ENCODE data around the gene RACGAP1.
A peak's percentile ranks its signal among the peaks of the same experiment; 100 is the strongest.

The RACGAP1 gene

GRCh38 chr12:49971141-49971540 lies 54.2 kb downstream of the RACGAP1 start:
- no peak overlapping the region for H3K27ac ChIP-seq (ENCODE audit: low read depth, low read length)
- no peaks in the 10 kb centered on the region for H3K9me3 ChIP-seq (ENCODE audit: low read length)
- H3K9ac ChIP-seq (ENCODE audit: low read length): no peak overlapping the region
- H3K4me1 ChIP-seq (ENCODE audit: insufficient read depth, low read length): peaks cover 35% of the 10 kb centered on the region
- no peaks in the 10 kb centered on the region for H3K36me3 ChIP-seq (ENCODE audit: insufficient read depth, low read length)
- H3K4me3 ChIP-seq (ENCODE audit: low read depth in 1 of 2, low read length in 2 of 2): no peak overlapping the region
- H3K27me3 ChIP-seq (ENCODE audit: control insufficient read depth in 1 of 2, insufficient read depth in 2 of 2, low read length in 2 of 2): peaks cover 0 to 9% of the 10 kb centered on the region in 2 donors

- H3K27me3 ChIP-seq (ENCODE audit: control insufficient read depth in 1 of 2, insufficient read depth in 2 of 2, low read length in 2 of 2): peaks cover 0 to 9% of the 10 kb centered on the region in 2 donors
- no peaks in the 10 kb centered on the region for H3K9me3 ChIP-seq (ENCODE audit: low read length)
- H3K4me3 ChIP-seq (ENCODE audit: low read depth in 1 of 2, low read length in 2 of 2): no peak overlapping the region
- H3K36me3 ChIP-seq (ENCODE audit: insufficient read depth, low read length): no peaks in the 10 kb centered on the region
- H3K4me1 ChIP-seq (ENCODE audit: insufficient read depth, low read length): peaks cover 31% of the 10 kb centered on the region
- no peak overlapping the region for H3K9ac ChIP-seq (ENCODE audit: low read length)
- H3K27ac ChIP-seq (ENCODE audit: low read depth, low read length): no peak overlapping the region
These were observed 54.6 kb downstream of the RACGAP1 start for GRCh38 chr12:49970658-49971057.

DNA sequence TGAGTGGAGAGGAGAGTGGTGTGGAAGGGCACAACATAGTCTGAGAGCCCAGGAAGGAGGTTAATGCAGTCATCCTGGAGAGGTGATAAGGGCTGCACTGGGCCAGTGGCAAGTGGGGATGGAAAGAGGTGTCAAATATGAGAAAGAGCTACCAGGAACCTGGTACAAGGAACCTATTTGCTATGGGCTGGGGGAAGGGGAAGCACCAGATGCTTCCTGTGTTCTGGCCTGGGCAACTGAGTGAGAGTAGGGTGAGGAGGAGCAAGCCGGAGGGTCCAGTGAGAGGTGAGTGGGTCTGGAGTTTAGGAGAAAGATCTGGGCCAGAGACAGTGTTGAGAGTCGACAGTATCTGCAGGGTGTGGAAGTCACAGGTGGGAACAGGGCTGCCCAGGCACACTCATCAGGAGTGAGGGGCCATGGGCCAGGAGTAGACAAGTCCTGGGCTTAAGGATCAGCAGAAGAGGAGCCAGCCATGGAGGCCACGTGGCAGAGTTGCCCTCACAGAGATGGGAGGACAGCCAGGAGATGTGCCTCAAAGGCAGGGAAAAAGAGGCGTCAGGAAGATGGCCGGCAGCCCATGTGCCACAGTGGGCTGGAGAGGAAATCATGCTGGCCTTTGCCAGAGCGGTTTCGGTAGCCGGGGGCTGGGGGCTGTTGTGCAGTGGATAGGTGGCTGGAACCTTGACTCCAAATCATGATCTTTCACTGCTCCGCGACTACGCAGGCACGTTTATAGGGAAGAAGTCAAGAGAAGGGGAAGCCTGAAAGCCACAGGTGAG lies 55.5 kb downstream of the RACGAP1 start:
- peaks cover 23% of the 10 kb centered on the region for H3K4me1 ChIP-seq (ENCODE audit: insufficient read depth, low read length)
- H3K4me3 ChIP-seq (ENCODE audit: low read depth in 1 of 2, low read length in 2 of 2): no peak overlapping the region
- H3K27me3 ChIP-seq (ENCODE audit: control insufficient read depth in 1 of 2, insufficient read depth in 2 of 2, low read length in 2 of 2): peaks cover 0 to 9% of the 10 kb centered on the region in 2 donors
- H3K9ac ChIP-seq (ENCODE audit: low read length): no peak overlapping the region
- H3K9me3 ChIP-seq (ENCODE audit: low read length): no peaks in the 10 kb centered on the region
- peak overlapping the region; percentile 23 for H3K27ac ChIP-seq (ENCODE audit: low read depth, low read length)
- H3K36me3 ChIP-seq (ENCODE audit: insufficient read depth, low read length): no peaks in the 10 kb centered on the region

DNA sequence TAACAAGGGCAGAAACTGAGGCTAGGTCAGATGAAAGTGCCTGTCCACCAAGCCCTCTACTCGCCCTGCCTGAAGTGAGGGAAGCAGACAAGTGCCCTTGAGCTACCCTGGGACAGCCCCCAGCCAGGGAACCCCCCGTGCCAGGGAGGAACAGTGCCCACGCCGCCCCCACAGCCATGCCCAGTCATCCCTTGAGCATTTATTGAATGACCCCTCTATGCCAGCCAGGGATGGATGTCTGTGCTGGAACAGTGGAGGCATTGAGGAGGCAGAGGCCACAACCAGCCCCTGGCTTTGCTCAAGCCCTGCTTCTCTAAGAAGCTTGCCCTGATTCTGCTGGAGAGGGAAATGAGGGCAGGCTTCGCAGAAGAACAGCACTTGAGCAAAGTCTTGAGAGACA lies 56.3 kb downstream of the RACGAP1 start:
- no peak overlapping the region for H3K27ac ChIP-seq (ENCODE audit: low read depth, low read length)
- no peaks in the 10 kb centered on the region for H3K36me3 ChIP-seq (ENCODE audit: insufficient read depth, low read length)
- no peak overlapping the region for H3K4me3 ChIP-seq (ENCODE audit: low read depth in 1 of 2, low read length in 2 of 2)
- peaks cover 15% of the 10 kb centered on the region for H3K4me1 ChIP-seq (ENCODE audit: insufficient read depth, low read length)
- peaks cover 0 to 9% of the 10 kb centered on the region in 2 donors for H3K27me3 ChIP-seq (ENCODE audit: control insufficient read depth in 1 of 2, insufficient read depth in 2 of 2, low read length in 2 of 2)
- no peak overlapping the region for H3K9ac ChIP-seq (ENCODE audit: low read length)
- H3K9me3 ChIP-seq (ENCODE audit: low read length): no peaks in the 10 kb centered on the region

GRCh38 chr12:49968471-49968870 lies 56.8 kb downstream of the RACGAP1 start:
- Histone ChIP-seq H3K9ac (ENCODE audit: low read length) (no peak overlapping the region), H3K27me3 (ENCODE audit: control insufficient read depth in 1 of 2, insufficient read depth in 2 of 2, low read length in 2 of 2) (peaks cover 0 to 9% of the 10 kb centered on the region in 2 donors)

GRCh38 chr12:49967777-49968250 lies 57.5 kb downstream of the RACGAP1 start:
- H3K9ac ChIP-seq (ENCODE audit: low read length): no peak overlapping the region
- H3K4me1 ChIP-seq (ENCODE audit: insufficient read depth, low read length): peaks cover 11% of the 10 kb centered on the region
- H3K36me3 ChIP-seq (ENCODE audit: insufficient read depth, low read length): no peaks in the 10 kb centered on the region
- no peak overlapping the region for H3K27ac ChIP-seq (ENCODE audit: low read depth, low read length)
- no peaks in the 10 kb centered on the region for H3K9me3 ChIP-seq (ENCODE audit: low read length)
- peaks cover 0 to 9% of the 10 kb centered on the region in 2 donors for H3K27me3 ChIP-seq (ENCODE audit: control insufficient read depth in 1 of 2, insufficient read depth in 2 of 2, low read length in 2 of 2)
- H3K4me3 ChIP-seq (ENCODE audit: low read depth in 1 of 2, low read length in 2 of 2): peak overlapping the region in 1 of 2 donors; percentile 65

More at GRCh38 chr12:49968471-49968870, 56.8 kb downstream of the RACGAP1 start:
- no peaks in the 10 kb centered on the region for H3K36me3 ChIP-seq (ENCODE audit: insufficient read depth, low read length)
- H3K4me3 ChIP-seq (ENCODE audit: low read depth in 1 of 2, low read length in 2 of 2): no peak overlapping the region
- no peak overlapping the region for H3K27ac ChIP-seq (ENCODE audit: low read depth, low read length)
- H3K9me3 ChIP-seq (ENCODE audit: low read length): no peaks in the 10 kb centered on the region
- H3K4me1 ChIP-seq (ENCODE audit: insufficient read depth, low read length): peaks cover 11% of the 10 kb centered on the region

DNA sequence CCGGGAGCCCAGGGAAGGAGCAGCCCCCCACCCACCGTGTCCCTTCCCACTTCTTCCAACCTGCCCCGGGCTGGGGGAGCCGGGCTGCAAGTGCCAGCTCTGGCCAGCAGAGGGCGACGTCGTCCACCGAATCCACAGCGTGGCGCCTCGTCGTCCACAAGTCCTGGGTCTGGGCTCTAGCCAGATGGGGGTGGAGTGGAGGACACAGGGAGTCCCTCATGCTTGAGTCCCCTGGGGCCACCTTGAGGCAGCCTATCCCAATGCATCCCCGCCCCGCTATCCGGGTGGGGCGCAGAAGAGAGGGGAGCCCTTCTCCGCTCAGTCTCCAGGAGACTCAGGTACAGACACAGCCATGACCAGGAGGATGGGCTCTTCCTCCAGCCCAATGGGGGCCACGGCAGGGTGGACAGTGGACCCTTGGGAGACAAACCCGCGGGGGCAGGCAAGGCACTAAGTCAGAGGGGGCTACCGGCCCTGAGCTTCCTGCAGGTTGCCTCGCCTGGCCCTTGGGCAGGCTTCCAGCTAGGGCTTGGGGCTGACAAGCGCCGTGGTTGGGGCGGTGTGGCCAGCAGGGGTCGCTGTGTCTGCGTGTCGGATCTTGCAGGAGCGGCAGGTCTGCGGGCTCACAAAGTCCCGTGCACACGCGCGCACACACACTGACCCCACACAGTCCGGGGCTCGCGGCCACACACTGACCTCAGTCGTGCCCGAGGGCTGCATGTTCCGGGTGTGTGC lies 58.1 kb downstream of the RACGAP1 start:
- Histone ChIP-seq H3K4me1 (ENCODE audit: insufficient read depth, low read length) (peaks cover 11% of the 10 kb centered on the region), H3K27ac (ENCODE audit: low read depth, low read length) (no peak overlapping the region), H3K4me3 (ENCODE audit: low read depth in 1 of 2, low read length in 2 of 2) (peak overlapping the region in 1 of 2 donors; percentile 65), H3K36me3 (ENCODE audit: insufficient read depth, low read length) (no peaks in the 10 kb centered on the region), H3K27me3 (ENCODE audit: control insufficient read depth in 1 of 2, insufficient read depth in 2 of 2, low read length in 2 of 2) (peaks cover 0 to 9% of the 10 kb centered on the region in 2 donors), H3K9ac (ENCODE audit: low read length) (no peak overlapping the region), H3K9me3 (ENCODE audit: low read length) (no peaks in the 10 kb centered on the region)

DNA sequence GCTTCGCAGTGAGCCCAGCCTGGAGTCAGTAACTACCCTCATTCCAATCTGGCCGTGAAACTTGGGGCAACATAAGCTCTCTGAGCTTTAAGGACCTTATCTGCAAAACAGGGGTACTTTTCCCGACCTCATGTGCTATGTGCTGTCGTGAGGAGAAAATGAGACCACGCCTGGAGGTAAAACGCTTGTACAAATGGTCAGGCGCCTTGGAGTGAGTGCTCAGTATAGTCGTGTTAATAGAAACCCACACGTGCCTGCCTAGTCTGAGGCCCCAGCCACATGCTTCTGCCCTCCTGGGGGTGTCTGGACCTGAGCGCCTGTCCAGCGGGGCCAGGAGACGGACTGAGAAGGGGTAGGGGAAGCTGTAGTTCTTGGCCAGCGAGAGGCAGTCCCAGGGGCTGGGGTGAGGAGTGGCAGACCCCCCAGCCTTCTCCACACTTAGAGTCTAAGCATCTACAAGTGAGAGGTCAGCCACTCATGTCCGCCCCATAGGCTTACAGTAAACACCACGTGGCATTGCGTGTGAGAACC lies 58.7 kb downstream of the RACGAP1 start:
- Histone ChIP-seq H3K27ac (ENCODE audit: low read depth, low read length) (no peak overlapping the region), H3K4me3 (ENCODE audit: low read depth in 1 of 2, low read length in 2 of 2) (no peak overlapping the region), H3K4me1 (ENCODE audit: insufficient read depth, low read length) (peaks cover 11% of the 10 kb centered on the region), H3K27me3 (ENCODE audit: control insufficient read depth in 1 of 2, insufficient read depth in 2 of 2, low read length in 2 of 2) (peaks cover 0 to 9% of the 10 kb centered on the region in 2 donors), H3K36me3 (ENCODE audit: insufficient read depth, low read length) (no peaks in the 10 kb centered on the region), H3K9ac (ENCODE audit: low read length) (no peak overlapping the region), H3K9me3 (ENCODE audit: low read length) (no peaks in the 10 kb centered on the region)

- Histone ChIP-seq H3K4me3 (ENCODE audit: low read depth in 1 of 2, low read length in 2 of 2) (no peak overlapping the region), H3K27me3 (ENCODE audit: control insufficient read depth in 1 of 2, insufficient read depth in 2 of 2, low read length in 2 of 2) (peaks cover 4 to 14% of the 10 kb centered on the region in 2 donors), H3K9me3 (ENCODE audit: low read length) (no peaks in the 10 kb centered on the region)
These were observed 59.5 kb downstream of the RACGAP1 start for GRCh38 chr12:49965836-49966235.

GRCh38 chr12:49964849-49965624 lies 60.3 kb downstream of the RACGAP1 start:
- Histone ChIP-seq H3K9me3 (ENCODE audit: low read length) (no peaks in the 10 kb centered on the region), H3K27ac (ENCODE audit: low read depth, low read length) (no peak overlapping the region), H3K4me3 (ENCODE audit: low read depth in 1 of 2, low read length in 2 of 2) (no peak overlapping the region), H3K27me3 (ENCODE audit: control insufficient read depth in 1 of 2, insufficient read depth in 2 of 2, low read length in 2 of 2) (peaks cover 12 to 22% of the 10 kb centered on the region in 2 donors), H3K4me1 (ENCODE audit: insufficient read depth, low read length) (peaks cover 11% of the 10 kb centered on the region), H3K36me3 (ENCODE audit: insufficient read depth, low read length) (no peaks in the 10 kb centered on the region), H3K9ac (ENCODE audit: low read length) (no peak overlapping the region)

More at GRCh38 chr12:49965836-49966235, 59.5 kb downstream of the RACGAP1 start:
- Histone ChIP-seq H3K4me1 (ENCODE audit: insufficient read depth, low read length) (peaks cover 11% of the 10 kb centered on the region), H3K36me3 (ENCODE audit: insufficient read depth, low read length) (no peaks in the 10 kb centered on the region), H3K9ac (ENCODE audit: low read length) (no peak overlapping the region), H3K27ac (ENCODE audit: low read depth, low read length) (no peak overlapping the region)

Data from muscle layer of colon (tissue), 2 donors.